ENCODE data around the gene APBB2. TPM values are rescaled to one million over a fixed set of nuclear protein-coding genes. Genes with fewer than 3 reads are reported as not detected.

Gene APBB2
- total and polyA plus RNA-seq, 4 donors = 4.8 to 31.5 (median 11.2) TPM

DNA sequence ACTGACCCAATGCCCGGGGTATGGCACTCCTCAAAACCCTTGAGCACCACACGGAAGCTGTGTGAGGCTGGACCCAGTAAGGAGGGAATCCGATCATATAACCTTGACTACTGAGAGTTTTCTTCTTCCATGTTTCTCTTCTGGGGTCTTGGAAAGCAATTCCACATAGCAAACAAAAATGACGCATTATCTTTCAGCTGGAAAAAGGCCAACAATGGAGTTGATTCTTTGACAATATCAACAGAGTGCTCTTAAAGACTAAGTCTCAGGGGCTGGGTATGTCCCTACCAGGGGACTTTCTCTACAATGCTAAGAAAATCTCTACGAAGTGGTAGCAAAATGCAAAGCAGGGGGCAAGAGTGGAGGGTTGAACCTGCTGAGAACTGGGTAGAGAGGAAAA lies 276.0 kb downstream of the APBB2 start:
- TF ChIP-seq, protein P1, sequence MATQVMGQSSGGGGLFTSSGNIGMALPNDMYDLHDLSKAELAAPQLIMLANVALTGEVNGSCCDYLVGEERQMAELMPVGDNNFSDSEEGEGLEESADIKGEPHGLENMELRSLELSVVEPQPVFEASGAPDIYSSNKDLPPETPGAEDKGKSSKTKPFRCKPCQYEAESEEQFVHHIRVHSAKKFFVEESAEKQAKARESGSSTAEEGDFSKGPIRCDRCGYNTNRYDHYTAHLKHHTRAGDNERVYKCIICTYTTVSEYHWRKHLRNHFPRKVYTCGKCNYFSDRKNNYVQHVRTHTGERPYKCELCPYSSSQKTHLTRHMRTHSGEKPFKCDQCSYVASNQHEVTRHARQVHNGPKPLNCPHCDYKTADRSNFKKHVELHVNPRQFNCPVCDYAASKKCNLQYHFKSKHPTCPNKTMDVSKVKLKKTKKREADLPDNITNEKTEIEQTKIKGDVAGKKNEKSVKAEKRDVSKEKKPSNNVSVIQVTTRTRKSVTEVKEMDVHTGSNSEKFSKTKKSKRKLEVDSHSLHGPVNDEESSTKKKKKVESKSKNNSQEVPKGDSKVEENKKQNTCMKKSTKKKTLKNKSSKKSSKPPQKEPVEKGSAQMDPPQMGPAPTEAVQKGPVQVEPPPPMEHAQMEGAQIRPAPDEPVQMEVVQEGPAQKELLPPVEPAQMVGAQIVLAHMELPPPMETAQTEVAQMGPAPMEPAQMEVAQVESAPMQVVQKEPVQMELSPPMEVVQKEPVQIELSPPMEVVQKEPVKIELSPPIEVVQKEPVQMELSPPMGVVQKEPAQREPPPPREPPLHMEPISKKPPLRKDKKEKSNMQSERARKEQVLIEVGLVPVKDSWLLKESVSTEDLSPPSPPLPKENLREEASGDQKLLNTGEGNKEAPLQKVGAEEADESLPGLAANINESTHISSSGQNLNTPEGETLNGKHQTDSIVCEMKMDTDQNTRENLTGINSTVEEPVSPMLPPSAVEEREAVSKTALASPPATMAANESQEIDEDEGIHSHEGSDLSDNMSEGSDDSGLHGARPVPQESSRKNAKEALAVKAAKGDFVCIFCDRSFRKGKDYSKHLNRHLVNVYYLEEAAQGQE (IDR thresholded peaks at IDR 0.05) = no peak
- no peak for TF ChIP-seq YY1 (IDR thresholded peaks at IDR 0.05)
- TF ChIP-seq HNF4A (conservative IDR thresholded peaks at IDR 0.05) = no peak
- no peak for TF ChIP-seq RAD21 (IDR thresholded peaks at IDR 0.05)
- TF ChIP-seq RXRA (IDR thresholded peaks at IDR 0.05) = no peak
- TF ChIP-seq, protein P2, sequence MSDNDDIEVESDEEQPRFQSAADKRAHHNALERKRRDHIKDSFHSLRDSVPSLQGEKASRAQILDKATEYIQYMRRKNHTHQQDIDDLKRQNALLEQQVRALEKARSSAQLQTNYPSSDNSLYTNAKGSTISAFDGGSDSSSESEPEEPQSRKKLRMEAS (IDR thresholded peaks at IDR 0.05) = no peak
- TF ChIP-seq, protein P3, sequence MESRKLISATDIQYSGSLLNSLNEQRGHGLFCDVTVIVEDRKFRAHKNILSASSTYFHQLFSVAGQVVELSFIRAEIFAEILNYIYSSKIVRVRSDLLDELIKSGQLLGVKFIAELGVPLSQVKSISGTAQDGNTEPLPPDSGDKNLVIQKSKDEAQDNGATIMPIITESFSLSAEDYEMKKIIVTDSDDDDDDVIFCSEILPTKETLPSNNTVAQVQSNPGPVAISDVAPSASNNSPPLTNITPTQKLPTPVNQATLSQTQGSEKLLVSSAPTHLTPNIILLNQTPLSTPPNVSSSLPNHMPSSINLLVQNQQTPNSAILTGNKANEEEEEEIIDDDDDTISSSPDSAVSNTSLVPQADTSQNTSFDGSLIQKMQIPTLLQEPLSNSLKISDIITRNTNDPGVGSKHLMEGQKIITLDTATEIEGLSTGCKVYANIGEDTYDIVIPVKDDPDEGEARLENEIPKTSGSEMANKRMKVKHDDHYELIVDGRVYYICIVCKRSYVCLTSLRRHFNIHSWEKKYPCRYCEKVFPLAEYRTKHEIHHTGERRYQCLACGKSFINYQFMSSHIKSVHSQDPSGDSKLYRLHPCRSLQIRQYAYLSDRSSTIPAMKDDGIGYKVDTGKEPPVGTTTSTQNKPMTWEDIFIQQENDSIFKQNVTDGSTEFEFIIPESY (IDR thresholded peaks at IDR 0.05) = no peak
- no peak for TF ChIP-seq EGR1 (IDR thresholded peaks at IDR 0.05; ENCODE audit: low read depth in 2 of 2)
- TF ChIP-seq, protein P4, sequence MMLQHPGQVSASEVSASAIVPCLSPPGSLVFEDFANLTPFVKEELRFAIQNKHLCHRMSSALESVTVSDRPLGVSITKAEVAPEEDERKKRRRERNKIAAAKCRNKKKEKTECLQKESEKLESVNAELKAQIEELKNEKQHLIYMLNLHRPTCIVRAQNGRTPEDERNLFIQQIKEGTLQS (IDR thresholded peaks at IDR 0.05) = no peak
- TF ChIP-seq, protein P5, sequence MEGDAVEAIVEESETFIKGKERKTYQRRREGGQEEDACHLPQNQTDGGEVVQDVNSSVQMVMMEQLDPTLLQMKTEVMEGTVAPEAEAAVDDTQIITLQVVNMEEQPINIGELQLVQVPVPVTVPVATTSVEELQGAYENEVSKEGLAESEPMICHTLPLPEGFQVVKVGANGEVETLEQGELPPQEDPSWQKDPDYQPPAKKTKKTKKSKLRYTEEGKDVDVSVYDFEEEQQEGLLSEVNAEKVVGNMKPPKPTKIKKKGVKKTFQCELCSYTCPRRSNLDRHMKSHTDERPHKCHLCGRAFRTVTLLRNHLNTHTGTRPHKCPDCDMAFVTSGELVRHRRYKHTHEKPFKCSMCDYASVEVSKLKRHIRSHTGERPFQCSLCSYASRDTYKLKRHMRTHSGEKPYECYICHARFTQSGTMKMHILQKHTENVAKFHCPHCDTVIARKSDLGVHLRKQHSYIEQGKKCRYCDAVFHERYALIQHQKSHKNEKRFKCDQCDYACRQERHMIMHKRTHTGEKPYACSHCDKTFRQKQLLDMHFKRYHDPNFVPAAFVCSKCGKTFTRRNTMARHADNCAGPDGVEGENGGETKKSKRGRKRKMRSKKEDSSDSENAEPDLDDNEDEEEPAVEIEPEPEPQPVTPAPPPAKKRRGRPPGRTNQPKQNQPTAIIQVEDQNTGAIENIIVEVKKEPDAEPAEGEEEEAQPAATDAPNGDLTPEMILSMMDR (IDR thresholded peaks at IDR 0.05; ENCODE audit: low read depth, low read length, missing input control) = no peak
- Histone ChIP-seq H3K4me1 (ENCODE audit: control insufficient read depth in 4 of 4, insufficient read depth in 4 of 4, low read length in 3 of 4) (peaks cover 1 to 10% (median 6%) of the 10 kb centered on the region in 4 donors), H3K27ac (ENCODE audit: low read depth in 1 of 2, low read length in 2 of 2) (no peak overlapping the region), H3K36me3 (ENCODE audit: control insufficient read depth in 4 of 4, insufficient read depth in 3 of 4, low read depth in 1 of 4, low read length in 3 of 4) (peaks cover 0 to 6% (median 2%) of the 10 kb centered on the region in 4 donors), H3K4me3 (ENCODE audit: low read depth in 1 of 3, low read length in 3 of 3) (no peak overlapping the region), H3K9ac (ENCODE audit: low read depth in 1 of 2, low read length in 2 of 2) (no peak overlapping the region), H3K9me3 (ENCODE audit: control insufficient read depth in 4 of 4, low read length in 3 of 4) (no peaks in the 10 kb centered on the region), H3K27me3 (ENCODE audit: control insufficient read depth in 4 of 4, insufficient read depth in 4 of 4, low read length in 3 of 4) (no peaks in the 10 kb centered on the region)
- WGBS = 85% methylated on average over 5 of the region's 5 CpGs
- DNase-seq (ENCODE audit: low spot score) = no peak

DNA sequence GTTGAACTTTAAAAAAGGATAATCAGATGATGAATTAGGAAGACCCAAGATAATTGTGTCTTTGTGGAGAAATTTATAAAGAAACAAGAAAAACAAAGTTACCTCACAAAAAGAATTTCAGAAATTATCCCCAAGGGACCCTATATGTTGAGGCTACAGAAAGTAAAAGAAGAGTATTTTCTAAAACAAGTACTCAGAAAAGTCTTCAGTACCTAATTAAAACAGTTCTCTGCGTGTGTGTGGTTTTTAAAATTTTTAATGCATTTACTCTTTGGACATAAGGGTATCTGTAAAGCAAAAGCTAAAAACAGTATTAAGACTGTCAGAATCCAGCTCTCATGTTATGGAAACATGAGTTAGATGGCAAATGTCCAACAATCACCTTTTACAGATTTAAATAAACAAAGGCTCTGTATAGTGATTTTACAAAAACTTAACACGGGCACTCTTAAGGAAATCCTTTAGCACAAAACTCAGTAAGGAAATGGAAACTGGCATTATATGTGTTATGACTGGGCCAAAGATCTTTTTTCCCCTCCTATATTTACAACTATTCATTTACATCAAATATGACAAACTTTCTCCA lies 277.1 kb downstream of the APBB2 start:
- H3K9ac ChIP-seq (ENCODE audit: low read depth in 1 of 2, low read length in 2 of 2) = no peak overlapping the region
- no peak overlapping the region for H3K4me3 ChIP-seq (ENCODE audit: low read depth in 1 of 3, low read length in 3 of 3)
- no peak overlapping the region for H3K27ac ChIP-seq (ENCODE audit: low read depth in 1 of 2, low read length in 2 of 2)
- H3K9me3 ChIP-seq (ENCODE audit: control insufficient read depth in 4 of 4, low read length in 3 of 4) = no peaks in the 10 kb centered on the region
- H3K27me3 ChIP-seq (ENCODE audit: control insufficient read depth in 4 of 4, insufficient read depth in 4 of 4, low read length in 3 of 4) = no peaks in the 10 kb centered on the region
- no peak for DNase-seq (ENCODE audit: low spot score)
- H3K36me3 ChIP-seq (ENCODE audit: control insufficient read depth in 4 of 4, insufficient read depth in 3 of 4, low read depth in 1 of 4, low read length in 3 of 4) = peaks cover 0 to 10% (median 3%) of the 10 kb centered on the region in 4 donors
- TF ChIP-seq RAD21 (IDR thresholded peaks at IDR 0.05) (no peak), EGR1 (IDR thresholded peaks at IDR 0.05; ENCODE audit: low read depth in 2 of 2) (no peak), NR2F2 (IDR thresholded peaks at IDR 0.05) (no peak), JUND (IDR thresholded peaks at IDR 0.05) (no peak), FOXA1 (IDR thresholded peaks at IDR 0.05) (no peak), YY1 (IDR thresholded peaks at IDR 0.05) (no peak), FOXA2 (IDR thresholded peaks at IDR 0.05) (no peak), SP1 (IDR thresholded peaks at IDR 0.05) (no peak), HNF4A (conservative IDR thresholded peaks at IDR 0.05) (no peak), GABPA (IDR thresholded peaks at IDR 0.05 in 1 of 2, conservative IDR thresholded peaks at IDR 0.05 in 1 of 2) (no peak), HNF4G (IDR thresholded peaks at IDR 0.05) (no peak), TAF1 (conservative IDR thresholded peaks at IDR 0.05) (no peak)
- TF ChIP-seq, protein P5 (IDR thresholded peaks at IDR 0.05; ENCODE audit: low read depth, low read length, missing input control) = no peak
- TF ChIP-seq, protein P3 (IDR thresholded peaks at IDR 0.05) = no peak
- TF ChIP-seq, protein P4 (IDR thresholded peaks at IDR 0.05) = no peak
- H3K4me1 ChIP-seq (ENCODE audit: control insufficient read depth in 4 of 4, insufficient read depth in 4 of 4, low read length in 3 of 4) = peaks cover 0 to 3% (median under 1%) of the 10 kb centered on the region in 4 donors
- 94% methylated on average over 2 of the region's 2 CpGs for WGBS

All from liver (tissue), 9 donors.